ENCODE measurements around the gene MSANTD1.

GRCh38 chr4:3287271-3287971, 38.5 kb downstream of the MSANTD1 start:
- TF ChIP-seq CTCF (IDR thresholded peaks at IDR 0.05; ENCODE audit: insufficient read depth, low read length) (no peak), POLR2AphosphoS5 (IDR thresholded peaks at IDR 0.05; ENCODE audit: low read depth) (no peak), SPI1 (IDR thresholded peaks at IDR 0.05; ENCODE audit: borderline replicate concordance, low read depth) (no peak), REST (IDR thresholded peaks at IDR 0.05; ENCODE audit: insufficient replicate concordance, low read depth) (no peak)

Measured in HL-60 (cell line).